Esophagus (tissue), 2 donors: ENCODE measurements around the gene CLSTN3. TPM values are rescaled to one million over a fixed set of nuclear protein-coding genes. Genes with fewer than 3 reads are reported as not detected.

Experiments
- H3K27ac ChIP-seq, 2 donors: one replicate each; pipeline ENCODE4 v1.5.1; 2013; ENCODE audit warnings: low read depth in 2 of 2, mild to moderate bottlenecking in 2 of 2, inconsistent platforms in 1 of 2, low read length in 1 of 2, moderate library complexity in 1 of 2
- H3K27me3 ChIP-seq, 2 donors: one replicate each; pipeline ENCODE4 v1.6.1; 2013; ENCODE audit warnings: low read length in 2 of 2, control low read depth in 1 of 2, mild to moderate bottlenecking in 1 of 2; ENCODE audit not compliant: insufficient read depth in 2 of 2, control insufficient read depth in 1 of 2
- H3K36me3 ChIP-seq, 2 donors: one replicate each; pipeline ENCODE4 v1.6.1; 2013; ENCODE audit warnings: low read length in 1 of 2; ENCODE audit not compliant: control insufficient read depth in 2 of 2, insufficient read depth in 2 of 2
- H3K4me1 ChIP-seq, 2 donors: one replicate each; pipeline ENCODE4 v1.6.1; 2013; ENCODE audit warnings: low read length in 1 of 2; ENCODE audit not compliant: control insufficient read depth in 2 of 2, insufficient read depth in 2 of 2
- H3K4me3 ChIP-seq, 2 donors: one replicate each; pipeline ENCODE4 v1.5.1; 2013; ENCODE audit warnings: low read length in 2 of 2, mild to moderate bottlenecking in 2 of 2, low read depth in 1 of 2, moderate library complexity in 1 of 2
- H3K9me3 ChIP-seq, 2 donors: one replicate each; pipeline ENCODE4 v1.6.1; 2013; ENCODE audit warnings: mild to moderate bottlenecking in 2 of 2, low read depth in 1 of 2, low read length in 1 of 2, moderate library complexity in 1 of 2; ENCODE audit not compliant: control insufficient read depth in 2 of 2, insufficient read depth in 1 of 2
- WGBS, 2 donors: extraction: QIAGEN DNeasy Blood & Tissue Kit; methylation state at CpG; one replicate each; pipeline ENCODE4 v1.1.7; 2013; 5-methylcytosine and 5-hydroxymethylcytosine counted together
- polyA plus RNA-seq, 2 donors: library from polyadenylated mRNA; stranded (reverse); fragments of 200-250 nt; gene quantifications; one replicate each; pipeline ENCODE4 v1.2.3, GENCODE V29; 2013
- donor health status: healthy with polysubstance abuse.
- donor health status: Bipolar disorder and iron deficiency.

Gene CLSTN3
- 10 to 100 TPM in 1 of 2 donors, 1 to 10 TPM in 1; 5.3 to 12.0 TPM for polyA plus RNA-seq

DNA sequence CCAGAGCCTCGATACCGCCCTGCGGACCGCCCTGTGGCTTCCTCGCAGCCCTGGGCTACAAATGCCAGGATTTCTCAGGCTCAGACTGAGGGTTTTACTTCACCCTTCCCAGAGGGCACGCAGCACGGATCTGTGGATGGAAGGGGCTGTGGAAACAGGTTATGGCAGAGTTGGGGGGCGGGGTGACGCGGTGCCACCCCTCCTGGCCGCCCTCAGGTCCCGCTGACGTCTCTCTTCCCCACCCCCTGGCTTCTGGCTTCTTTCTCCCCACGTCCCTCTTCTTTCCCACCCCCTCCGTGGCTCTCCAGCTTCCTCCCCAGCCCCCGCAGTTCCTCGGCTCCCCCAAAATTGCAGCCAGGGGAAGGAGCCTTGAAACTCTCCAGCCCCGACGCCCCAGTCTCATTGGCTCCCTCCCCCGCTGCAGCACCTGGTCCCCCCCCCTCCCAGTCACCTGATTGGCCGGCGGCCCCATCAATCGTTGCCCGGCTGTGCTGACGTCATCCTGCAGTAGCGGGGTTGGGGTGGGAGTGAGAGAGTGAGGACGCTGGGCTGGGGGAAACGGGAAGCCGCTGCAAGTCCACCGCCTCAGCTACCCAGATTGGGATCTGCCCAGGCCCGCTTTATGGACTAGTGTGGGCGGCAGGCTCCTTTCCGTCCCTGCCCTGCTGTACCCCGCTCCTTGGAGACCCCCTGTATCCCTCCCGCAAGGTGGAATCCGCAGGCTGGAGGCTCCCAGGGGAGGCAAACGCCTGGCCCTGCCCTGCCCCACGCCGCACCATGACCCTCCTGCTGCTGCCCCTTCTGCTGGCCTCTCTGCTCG, at the start of gene CLSTN3:
Gene CLSTN3 (plus strand): TSS at position 500 of the 820 bp plus-strand sequence. CDS start 278 bp downstream, at position 778.
- Histone ChIP-seq H3K4me1 (peaks cover 0 to 6% of the 10 kb centered on the region in 2 donors), H3K27ac (peak within 1 kb of the TSS; percentile 62 to 70), H3K9me3 (no peaks in the 10 kb centered on the region), H3K27me3 (no peaks in the 10 kb centered on the region), H3K4me3 (peak within 1 kb of the TSS; percentile 46 to 62), H3K36me3 (peaks cover 0 to 7% of the 10 kb centered on the region in 2 donors)
- WGBS, 2 donors: 1% methylated on average over 37 to 40 of the region's 40 CpGs

DNA sequence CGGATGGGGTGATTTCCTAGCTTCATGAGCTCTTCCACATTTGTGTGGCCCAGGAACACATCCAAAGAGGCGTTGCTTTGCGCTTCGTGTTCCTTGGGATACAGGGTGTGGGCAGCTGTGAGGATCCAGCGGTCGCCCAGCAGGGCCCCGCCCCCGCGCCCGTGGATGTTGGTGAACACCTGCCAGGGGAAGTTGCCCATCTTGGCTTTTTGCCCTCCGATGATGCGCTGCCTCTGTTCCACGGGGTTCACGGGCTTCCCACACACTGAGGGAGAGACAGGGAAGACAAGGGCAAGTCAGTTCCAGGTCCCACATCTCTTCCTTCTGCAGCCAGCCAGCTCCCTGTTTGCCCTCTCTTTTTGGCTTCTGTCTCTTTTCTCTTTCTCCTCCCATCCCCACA, 49.1 kb upstream of the CLSTN3 start:
- no peak overlapping the region for H3K4me3 ChIP-seq
- peak overlapping the region in 1 of 2 donors; percentile 8 for H3K27ac ChIP-seq
- 62 to 71% methylated on average over 14 of the region's 14 CpGs for WGBS, 2 donors
- peaks cover 0 to 13% of the 10 kb centered on the region in 2 donors for H3K9me3 ChIP-seq
- H3K4me1 ChIP-seq: peaks cover 0 to 21% of the 10 kb centered on the region in 2 donors
- peaks cover 2 to 20% of the 10 kb centered on the region in 2 donors for H3K36me3 ChIP-seq
- H3K27me3 ChIP-seq: no peaks in the 10 kb centered on the region

DNA sequence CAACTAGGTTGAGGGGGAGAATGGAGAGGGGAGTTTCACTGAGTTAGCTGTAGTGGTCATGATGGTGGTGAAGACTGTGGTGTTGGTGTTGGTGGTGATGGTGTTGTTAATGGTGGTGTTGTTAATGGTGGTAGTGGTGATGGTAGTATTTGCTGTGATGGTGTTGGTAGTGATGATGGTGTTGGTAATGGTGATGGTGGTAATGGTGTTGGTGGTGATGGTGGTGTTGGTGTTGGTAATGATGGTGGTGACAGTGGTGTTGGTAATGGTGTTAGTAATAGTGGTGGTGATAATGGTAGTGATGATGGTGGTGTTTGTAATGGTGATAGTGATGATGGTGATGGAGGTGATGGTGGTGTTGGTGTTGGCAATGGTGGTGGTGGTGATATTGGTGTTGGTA, 47.0 kb upstream of the CLSTN3 start:
- Histone ChIP-seq H3K9me3 (peaks cover 0 to 13% of the 10 kb centered on the region in 2 donors), H3K27me3 (no peaks in the 10 kb centered on the region), H3K36me3 (peaks cover 2 to 20% of the 10 kb centered on the region in 2 donors), H3K4me3 (no peak overlapping the region), H3K4me1 (peaks cover 0 to 21% of the 10 kb centered on the region in 2 donors), H3K27ac (peak overlapping the region in 1 of 2 donors; percentile 3)

DNA sequence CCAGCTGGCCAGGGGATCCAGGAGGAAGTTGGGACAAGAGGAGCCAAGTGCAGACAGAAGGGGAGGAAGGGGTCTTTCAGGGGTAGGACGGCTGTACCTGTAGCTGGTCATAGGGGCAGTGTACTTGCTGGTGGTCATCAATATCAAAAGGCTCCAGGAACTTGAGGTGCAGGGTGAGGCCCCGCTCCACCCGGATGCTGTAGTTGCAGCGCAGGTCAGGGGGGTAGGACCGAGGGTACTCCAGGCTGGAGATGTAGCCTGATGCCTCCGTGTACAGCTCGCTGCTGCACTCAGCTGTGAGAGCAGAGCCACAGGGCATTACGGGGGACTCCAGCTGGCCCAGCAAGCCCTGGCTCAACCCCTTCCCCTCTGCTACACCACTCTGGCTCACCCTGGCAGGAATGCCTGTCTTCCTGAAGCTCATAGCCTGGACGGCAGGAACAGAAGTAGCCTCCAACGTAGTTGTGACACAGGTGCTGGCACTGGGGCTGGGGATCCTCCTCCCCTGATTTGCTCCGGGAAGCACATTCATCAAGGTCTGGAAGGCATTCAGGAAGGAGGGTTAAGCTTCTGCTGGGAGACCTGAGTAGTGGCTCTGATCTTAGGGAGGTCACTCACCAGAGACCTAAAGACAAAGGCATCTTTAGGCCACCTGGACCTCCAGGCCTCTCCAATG, 40.8 kb upstream of the CLSTN3 start:
- Histone ChIP-seq H3K9me3 (peaks cover 0 to 9% of the 10 kb centered on the region in 2 donors), H3K4me1 (peaks cover 7 to 11% of the 10 kb centered on the region in 2 donors), H3K36me3 (peaks cover 2 to 22% of the 10 kb centered on the region in 2 donors), H3K4me3 (no peak overlapping the region), H3K27me3 (no peaks in the 10 kb centered on the region), H3K27ac (peak overlapping the region in 1 of 2 donors; percentile 14)
- WGBS, 2 donors: 77 to 78% methylated on average over 11 of the region's 11 CpGs

DNA sequence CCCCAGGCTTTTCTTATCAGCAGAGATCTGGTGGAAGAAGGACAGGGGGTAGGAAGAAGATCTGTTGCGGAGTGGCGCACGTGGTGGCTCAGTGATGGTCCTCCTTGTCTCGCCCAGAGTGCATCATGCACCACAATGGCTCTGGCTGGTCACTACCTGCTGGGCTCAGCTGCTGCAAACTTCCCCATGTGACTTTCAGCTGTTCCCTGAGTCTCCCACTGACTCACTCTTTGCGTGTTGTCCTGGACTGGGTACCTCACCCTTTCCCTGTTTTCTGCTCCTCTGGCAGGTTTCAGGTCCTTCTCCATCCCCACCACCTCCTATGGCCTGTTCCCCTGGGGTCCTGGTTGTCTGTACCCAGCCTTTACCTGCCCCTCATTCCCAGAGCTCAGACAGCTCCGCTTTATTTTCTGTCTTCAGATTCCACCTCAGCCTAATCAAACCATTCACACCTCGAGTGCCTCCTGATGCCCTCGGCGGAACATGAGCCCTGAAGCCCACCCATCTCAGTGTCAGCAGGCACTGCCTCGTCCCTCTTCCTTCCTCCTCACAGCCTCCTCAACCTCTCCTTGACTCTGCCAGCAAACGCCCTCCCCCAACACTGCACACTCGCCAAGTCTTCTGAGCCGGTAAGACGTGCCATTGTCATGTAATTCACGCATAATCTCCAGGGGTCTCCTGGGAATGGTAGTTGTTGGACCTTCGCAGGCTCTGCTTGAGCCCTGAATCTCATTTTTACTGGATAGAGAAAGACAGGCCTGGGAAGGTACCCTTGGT, 39.8 kb upstream of the CLSTN3 start:
- H3K36me3 ChIP-seq: peaks cover 2 to 12% of the 10 kb centered on the region in 2 donors
- peaks cover 3 to 7% of the 10 kb centered on the region in 2 donors for H3K4me1 ChIP-seq
- peak overlapping the region; percentile 2 to 45 for H3K4me3 ChIP-seq
- peak overlapping the region; percentile 44 to 85 for H3K27ac ChIP-seq
- H3K27me3 ChIP-seq: no peaks in the 10 kb centered on the region
- WGBS, 2 donors: 66 to 68% methylated on average over 16 of the region's 16 CpGs
- peaks cover 0 to under 1% of the 10 kb centered on the region in 2 donors for H3K9me3 ChIP-seq

DNA sequence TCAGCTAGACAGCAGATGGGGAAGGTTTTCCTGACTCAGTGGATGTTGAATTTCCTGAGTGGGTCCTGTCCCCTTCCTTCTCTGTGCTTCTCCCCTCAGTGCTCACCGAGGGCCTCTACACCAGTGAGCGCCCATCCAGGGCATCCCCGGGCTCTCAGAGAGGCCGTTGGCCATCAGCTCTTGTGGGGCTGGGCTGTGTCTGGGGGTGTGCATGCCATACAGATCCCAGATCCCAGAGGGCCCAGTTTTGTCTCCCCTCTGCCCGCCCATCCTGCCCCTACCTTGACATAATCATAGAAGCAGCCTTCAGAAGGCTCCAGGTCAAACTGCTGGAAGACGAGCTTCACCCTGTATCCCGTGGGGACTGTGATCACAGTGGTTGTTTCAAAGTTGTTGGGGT, 39.0 kb upstream of the CLSTN3 start:
- Histone ChIP-seq H3K9me3 (no peaks in the 10 kb centered on the region), H3K4me1 (peaks cover 3 to 7% of the 10 kb centered on the region in 2 donors), H3K27me3 (no peaks in the 10 kb centered on the region), H3K36me3 (peaks cover 0 to 11% of the 10 kb centered on the region in 2 donors), H3K27ac (peak overlapping the region; percentile 61 to 85), H3K4me3 (peak overlapping the region; percentile 45 to 47)
- WGBS, 2 donors: 68 to 71% methylated on average over 7 of the region's 7 CpGs

DNA sequence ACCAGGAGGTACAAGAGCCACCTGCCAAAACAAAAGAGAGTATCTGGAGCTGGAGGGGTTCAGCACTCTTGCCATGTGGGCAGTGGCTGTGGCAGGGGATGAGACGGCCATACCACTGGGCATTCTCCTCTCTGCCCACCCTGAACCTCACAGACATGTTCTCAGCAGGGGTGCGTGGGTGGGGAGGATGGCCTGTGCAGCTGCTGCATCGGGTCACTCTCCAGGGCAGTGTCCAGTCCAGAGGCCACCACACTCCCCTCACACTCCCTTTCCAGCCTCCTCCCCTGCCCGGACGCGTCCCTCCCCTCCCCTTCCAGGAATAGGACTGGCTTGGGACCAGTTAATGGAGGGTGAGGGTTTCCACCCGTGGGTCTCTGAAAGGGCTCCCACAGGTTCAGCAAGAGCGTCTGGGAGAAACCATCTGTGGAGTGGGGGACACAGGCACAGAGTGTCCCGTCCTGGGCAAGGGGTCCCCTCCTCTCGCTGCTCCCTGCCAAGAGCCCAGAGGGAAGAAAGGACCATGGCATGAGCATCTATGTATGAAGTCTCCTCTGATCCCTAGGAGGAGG, 38.4 kb upstream of the CLSTN3 start:
- H3K9me3 ChIP-seq: no peaks in the 10 kb centered on the region
- H3K4me1 ChIP-seq: peaks cover 3 to 7% of the 10 kb centered on the region in 2 donors
- peaks cover 0 to 11% of the 10 kb centered on the region in 2 donors for H3K36me3 ChIP-seq
- peak overlapping the region; percentile 61 to 85 for H3K27ac ChIP-seq
- 15 to 19% methylated on average over 9 to 10 of the region's 10 CpGs for WGBS, 2 donors
- no peaks in the 10 kb centered on the region for H3K27me3 ChIP-seq
- peak overlapping the region; percentile 45 to 47 for H3K4me3 ChIP-seq

DNA sequence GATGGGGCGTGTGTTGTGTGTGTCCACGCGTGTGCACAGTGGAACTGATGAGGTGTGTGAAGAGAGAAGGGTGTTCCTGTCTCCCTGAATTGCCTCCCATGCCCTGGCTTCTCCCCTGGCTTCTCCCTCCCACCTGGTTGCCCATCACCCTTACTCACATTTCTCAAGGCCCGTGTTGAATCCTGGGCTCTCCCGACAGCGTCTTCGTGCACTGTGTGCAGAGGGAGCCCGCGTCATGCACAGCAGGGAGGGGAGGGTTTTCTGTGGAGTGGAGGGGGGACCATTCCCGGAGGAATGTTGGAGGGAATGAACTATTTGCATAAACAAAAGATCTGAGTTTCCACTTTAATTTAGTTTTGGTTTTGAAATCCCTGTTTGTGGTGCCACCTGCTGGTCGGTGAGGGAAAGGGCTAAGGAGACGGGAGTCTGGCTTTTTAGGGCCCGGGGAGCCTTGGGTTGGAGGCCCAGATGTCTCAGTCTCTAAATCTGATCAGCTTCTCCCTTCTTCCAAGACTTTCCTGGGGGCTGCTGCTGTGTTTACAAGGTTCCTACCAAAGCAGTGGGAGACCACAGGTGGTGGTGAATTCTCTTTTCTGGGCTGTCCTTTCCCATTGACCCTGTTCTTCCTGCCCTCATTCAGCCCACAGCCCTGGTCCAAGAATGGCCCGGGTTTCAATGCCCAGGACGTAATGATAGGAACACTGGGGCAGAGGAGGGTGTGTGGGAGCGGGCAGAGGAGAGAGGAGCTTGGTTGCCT, 37.8 kb upstream of the CLSTN3 start, which contains the start of gene C1R:
Gene C1R (minus strand): TSS at position 217 of the 757 bp plus-strand sequence. CDS start 57 bp downstream, at position 160.
- Histone ChIP-seq H3K4me3 (peak within 1 kb of the TSS; percentile 45 to 47), H3K4me1 (peaks cover 3 to 7% of the 10 kb centered on the region in 2 donors)
- WGBS, 2 donors: 12% methylated on average over 16 of the region's 16 CpGs

More for the DNA sequence above, 37.8 kb upstream of the CLSTN3 start, which contains the start of gene C1R:
- Histone ChIP-seq H3K27me3 (no peaks in the 10 kb centered on the region), H3K9me3 (no peaks in the 10 kb centered on the region), H3K27ac (peak within 1 kb of the TSS; percentile 61 to 85), H3K36me3 (peaks cover 0 to 11% of the 10 kb centered on the region in 2 donors)
